Lower leg skin (tissue), 3 donors: ENCODE data around the gene ABCA3.

ENCODE experiments used
- POLR2A ChIP-seq, 2 donors: fragments of 450-650 bp; IDR thresholded peaks; one replicate each; pipeline ENCODE4 v1.6.1; 2016 to 2017; ENCODE audit warnings: antibody characterized with exemption in 2 of 2, mild to moderate bottlenecking in 1 of 2, moderate library complexity in 1 of 2
- TF ChIP-seq, protein P1 (sequence below), 3 donors: fragments of 450-650 bp; IDR thresholded peaks; one replicate each; pipeline ENCODE4 v1.5.1; 2016; ENCODE audit warnings: antibody characterized with exemption in 3 of 3, mild to moderate bottlenecking in 3 of 3, moderate library complexity in 2 of 3

DNA sequence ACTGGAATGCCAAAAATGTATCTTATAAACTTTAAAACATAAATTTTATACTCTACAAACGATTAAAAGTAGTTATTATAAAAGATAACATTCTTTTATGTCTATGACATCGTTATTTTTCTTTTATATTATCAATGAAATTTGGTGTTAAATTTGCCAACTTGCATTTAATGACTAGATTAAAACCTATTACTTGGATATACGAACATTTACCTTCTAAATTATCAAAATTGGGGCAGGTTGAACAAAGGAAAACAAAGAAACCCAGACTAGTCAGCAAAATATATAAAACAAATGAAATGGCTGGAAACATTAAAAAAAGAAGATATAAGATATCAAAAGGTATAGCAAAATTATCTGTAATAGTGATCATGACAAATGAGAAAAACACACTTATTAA is 34.1 kb upstream of the ABCA3 start:
- TF ChIP-seq, protein P1, sequence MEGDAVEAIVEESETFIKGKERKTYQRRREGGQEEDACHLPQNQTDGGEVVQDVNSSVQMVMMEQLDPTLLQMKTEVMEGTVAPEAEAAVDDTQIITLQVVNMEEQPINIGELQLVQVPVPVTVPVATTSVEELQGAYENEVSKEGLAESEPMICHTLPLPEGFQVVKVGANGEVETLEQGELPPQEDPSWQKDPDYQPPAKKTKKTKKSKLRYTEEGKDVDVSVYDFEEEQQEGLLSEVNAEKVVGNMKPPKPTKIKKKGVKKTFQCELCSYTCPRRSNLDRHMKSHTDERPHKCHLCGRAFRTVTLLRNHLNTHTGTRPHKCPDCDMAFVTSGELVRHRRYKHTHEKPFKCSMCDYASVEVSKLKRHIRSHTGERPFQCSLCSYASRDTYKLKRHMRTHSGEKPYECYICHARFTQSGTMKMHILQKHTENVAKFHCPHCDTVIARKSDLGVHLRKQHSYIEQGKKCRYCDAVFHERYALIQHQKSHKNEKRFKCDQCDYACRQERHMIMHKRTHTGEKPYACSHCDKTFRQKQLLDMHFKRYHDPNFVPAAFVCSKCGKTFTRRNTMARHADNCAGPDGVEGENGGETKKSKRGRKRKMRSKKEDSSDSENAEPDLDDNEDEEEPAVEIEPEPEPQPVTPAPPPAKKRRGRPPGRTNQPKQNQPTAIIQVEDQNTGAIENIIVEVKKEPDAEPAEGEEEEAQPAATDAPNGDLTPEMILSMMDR (IDR thresholded peaks at IDR 0.05) = no peak
- no peak for TF ChIP-seq POLR2A (IDR thresholded peaks at IDR 0.05)
